Smooth muscle cell (in vitro differentiated cells): ENCODE data around the gene SPATA32. TPM values are rescaled to one million over a fixed set of nuclear protein-coding genes. Genes with fewer than 3 reads are reported as not detected.

Experiments used
- DNase-seq: peaks from one replicate; lab custom pipeline; 2025; ENCODE audit not compliant: unreplicated experiment; lab: John Stamatoyannopoulos, UW
- H2AFZ ChIP-seq: fragments of 200-600 bp; sonication (generic); 2 replicates; pipeline ENCODE4 v1.6.0; 2016; ENCODE audit warnings: antibody characterized with exemption, low read depth, mild to moderate bottlenecking
- H3F3A ChIP-seq: fragments of 200-600 bp; sonication (generic); 2 replicates; pipeline ENCODE4 v1.6.0; 2017; ENCODE audit warnings: antibody characterized with exemption, low read depth
- H3K27ac ChIP-seq: fragments of 200-600 bp; sonication (generic); 2 replicates; pipeline ENCODE4 v1.5.1; 2016; ENCODE audit warnings: low read depth, mild to moderate bottlenecking
- H3K27me3 ChIP-seq: fragments of 200-600 bp; sonication (generic); 2 replicates; pipeline ENCODE4 v1.6.1; 2016; ENCODE audit warnings: low read depth, mild to moderate bottlenecking
- H3K36me3 ChIP-seq: fragments of 200-600 bp; sonication (generic); 2 replicates; pipeline ENCODE4 v1.5.1; 2016; ENCODE audit warnings: low read depth
- H3K4me1 ChIP-seq: fragments of 200-600 bp; sonication (generic); 2 replicates; pipeline ENCODE4 v1.5.1; 2016; ENCODE audit warnings: low read depth
- H3K4me2 ChIP-seq: fragments of 200-600 bp; sonication (generic); 2 replicates; pipeline ENCODE4 v1.6.0; 2016; ENCODE audit warnings: mild to moderate bottlenecking
- H3K4me3 ChIP-seq: fragments of 200-600 bp; sonication (generic); 2 replicates; pipeline ENCODE4 v1.5.1; 2016; ENCODE audit warnings: mild to moderate bottlenecking
- H3K79me2 ChIP-seq: fragments of 200-600 bp; sonication (generic); 2 replicates; pipeline ENCODE4 v1.6.0; 2016; ENCODE audit warnings: low read depth, mild to moderate bottlenecking
- H3K9ac ChIP-seq: fragments of 200-600 bp; sonication (generic); 2 replicates; pipeline ENCODE4 v1.6.0; 2016; ENCODE audit warnings: low read depth
- H3K9me3 ChIP-seq: fragments of 200-600 bp; sonication (generic); replicated peaks from 2 replicates; pipeline ENCODE4 v1.5.1; 2016; ENCODE audit warnings: low read depth
- H4K20me1 ChIP-seq: fragments of 200-600 bp; sonication (generic); 2 replicates; pipeline ENCODE4 v1.6.0; 2016; ENCODE audit warnings: low read depth
- CTCF ChIP-seq: fragments of 200-600 bp; sonication (generic); IDR thresholded peaks from 2 replicates; pipeline ENCODE4 v1.5.1; 2017; ENCODE audit warnings: borderline replicate concordance, mild to moderate bottlenecking, antibody characterized with exemption; ENCODE audit not compliant: insufficient read depth, poor library complexity, severe bottlenecking
- WGBS: methylation state at CpG from one replicate; pipeline ENCODE4 v1.1.7; 2016; ENCODE audit warnings: low lambda C conversion rate; 5-methylcytosine and 5-hydroxymethylcytosine counted together
- polyA plus RNA-seq: library from polyadenylated mRNA; unstranded; fragments of >200 nt; fragmentation: Nextera tagmentation; extraction: Ambion mirVana; gene quantifications from 2 replicates; pipeline ENCODE4 v1.2.1, GENCODE V29; 2016
- total RNA-seq: library from RNA; depleted of rRNA; stranded (reverse); fragments of >200 nt; gene quantifications from 2 replicates; pipeline ENCODE4 v1.2.3, GENCODE V29; 2014

SPATA32 gene
- total and polyA plus RNA-seq, 2 experiments from 2014 or later: not detected

- Histone ChIP-seq H3K27ac (no peak overlapping the region), H3F3A (no peaks in the 10 kb centered on the region), H3K4me1 (peaks cover 3% of the 10 kb centered on the region), H3K27me3 (no peaks in the 10 kb centered on the region), H4K20me1 (no peaks in the 10 kb centered on the region), H3K36me3 (no peaks in the 10 kb centered on the region), H3K79me2 (no peaks in the 10 kb centered on the region), H3K9me3 (no peaks in the 10 kb centered on the region), H3K4me2 (no peak overlapping the region), H3K4me3 (no peak overlapping the region), H3K9ac (no peak overlapping the region), H2AFZ (no peak overlapping the region)
- 96% methylated on average over 7 of the region's 7 CpGs for WGBS
- no peak for DNase-seq
- no peak for TF ChIP-seq CTCF
Measured at GRCh38 chr17:45251931-45252330, 10.0 kb downstream of the SPATA32 start.

DNA sequence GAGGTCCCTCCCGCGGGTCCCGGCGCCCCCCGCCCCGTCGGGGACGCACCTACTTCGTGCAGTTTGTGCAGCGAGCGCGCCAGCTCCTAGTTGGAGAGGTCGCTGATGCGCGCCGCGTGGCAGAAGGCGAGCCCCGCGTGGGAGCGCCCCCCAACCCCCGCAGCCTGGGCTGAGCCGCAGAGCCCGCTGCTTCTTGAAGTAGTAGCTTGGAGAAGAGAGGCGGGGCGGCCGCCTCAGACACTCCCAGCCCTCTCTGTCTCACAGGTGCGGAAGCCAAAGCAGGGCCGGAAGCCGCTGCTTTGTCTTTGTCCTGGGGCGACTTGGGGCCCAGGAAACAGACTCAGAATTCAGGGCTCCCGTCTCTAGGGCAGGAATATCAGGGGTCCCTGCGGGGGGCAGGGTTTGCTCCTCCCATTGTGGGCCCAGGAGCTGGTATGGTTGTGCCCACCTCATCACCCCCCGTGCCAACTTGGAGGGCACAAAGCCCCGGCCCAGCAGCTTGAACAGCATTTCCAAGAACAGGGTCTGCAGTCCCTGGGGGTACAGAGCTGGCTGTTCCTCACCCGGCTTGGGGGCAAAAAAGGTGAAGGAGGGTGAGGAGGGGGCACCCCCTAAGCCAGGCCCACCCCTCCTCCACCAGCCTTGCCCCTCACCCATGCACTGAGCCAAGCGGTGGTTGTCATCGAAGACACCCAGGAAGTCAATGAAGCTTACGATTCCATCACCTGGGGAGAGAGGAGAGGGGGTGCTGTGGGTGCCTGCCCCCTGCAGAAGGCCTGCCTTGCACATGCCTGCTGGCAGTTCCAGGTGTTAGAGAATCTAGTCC, 13.5 kb downstream of the SPATA32 start:
- 14% methylated on average over 35 of the region's 39 CpGs for WGBS
- H3K27me3 ChIP-seq: no peaks in the 10 kb centered on the region
- peak overlapping the region; percentile 99 for H3K4me2 ChIP-seq
- peak overlapping the region; percentile 90 for H2AFZ ChIP-seq
- H3K4me1 ChIP-seq: peaks cover 5% of the 10 kb centered on the region
- H3K4me3 ChIP-seq: peak overlapping the region; percentile 71
- DNase-seq: no peak
- H3K9ac ChIP-seq: peak overlapping the region; percentile 55
- H3K9me3 ChIP-seq: no peaks in the 10 kb centered on the region
- no peaks in the 10 kb centered on the region for H3K36me3 ChIP-seq
- no peaks in the 10 kb centered on the region for H3F3A ChIP-seq
- H3K27ac ChIP-seq: no peak overlapping the region
- H3K79me2 ChIP-seq: no peaks in the 10 kb centered on the region
- no peak for TF ChIP-seq CTCF
- H4K20me1 ChIP-seq: no peaks in the 10 kb centered on the region

GRCh38 chr17:45247429-45248131, 14.3 kb downstream of the SPATA32 start:
- 1% methylated on average over 26 of the region's 61 CpGs for WGBS
- no peak for TF ChIP-seq CTCF
- Histone ChIP-seq H3K4me2 (peak overlapping the region; percentile 99), H3K4me3 (peak overlapping the region; percentile 71), H3K4me1 (peaks cover 5% of the 10 kb centered on the region), H3K27me3 (no peaks in the 10 kb centered on the region), H3F3A (no peaks in the 10 kb centered on the region), H2AFZ (peak overlapping the region; percentile 90), H3K9me3 (no peaks in the 10 kb centered on the region), H3K9ac (peak overlapping the region; percentile 55), H3K36me3 (no peaks in the 10 kb centered on the region), H3K27ac (no peak overlapping the region), H3K79me2 (no peaks in the 10 kb centered on the region), H4K20me1 (no peaks in the 10 kb centered on the region)
- DNase-seq: peak; percentile 52
